Fibroblast of lung (primary cell): Measurements from ENCODE around the gene CD48.

Source experiments
- CTCF ChIP-seq, 2 donors: IDR thresholded peaks in 1 of 2; conservative IDR thresholded peaks in 1 of 2; 1 replicate in 1 of 2; 2 replicates in 1 of 2; pipeline ENCODE4 v1.5.1; 2011 to 2012; ENCODE audit warnings: low read length in 2 of 2, control low read depth in 1 of 2, inconsistent platforms in 1 of 2, low read depth in 1 of 2, mild to moderate bottlenecking in 1 of 2
- EZH2 ChIP-seq: IDR thresholded peaks from 2 replicates; pipeline ENCODE4 v1.5.1; 2012; ENCODE audit warnings: low read length, control low read depth, mild to moderate bottlenecking; ENCODE audit errors: missing control alignments

- TF ChIP-seq EZH2 (no peak), CTCF (conservative IDR thresholded peaks at IDR 0.05 in 1 of 2, IDR thresholded peaks at IDR 0.05 in 1 of 2; ENCODE audit: low read depth in 1 of 2, low read length in 2 of 2) (no peak)
Observed at GRCh38 chr1:160722726-160723125, 11.1 kb upstream of the CD48 start.
